Type B pancreatic cell (in vitro differentiated cells): ENCODE results near the gene CACNA1H. TPM values are rescaled to one million over a fixed set of nuclear protein-coding genes. Genes with fewer than 3 reads are reported as not detected.

Experiments
- DNase-seq: peaks from one replicate; pipeline ENCODE4 v3.0.0; 2021; ENCODE audit warnings: mixed read lengths; ENCODE audit not compliant: unreplicated experiment; ENCODE audit errors: extremely low spot score
- H3K27ac Mint-ChIP-seq: 2 replicates; pipeline ENCODE4 v1.8.0; 2021; ENCODE audit warnings: mild to moderate bottlenecking, mixed read lengths
- H3K27me3 Mint-ChIP-seq: 2 replicates; pipeline ENCODE4 v1.8.0; 2021; ENCODE audit warnings: mixed read lengths
- H3K36me3 Mint-ChIP-seq: 2 replicates; pipeline ENCODE4 v1.8.0; 2021; ENCODE audit warnings: mixed read lengths
- H3K4me1 Mint-ChIP-seq: one replicate; pipeline ENCODE4 v1.8.0; 2021; ENCODE audit warnings: mixed read lengths; ENCODE audit not compliant: unreplicated experiment
- H3K4me3 Mint-ChIP-seq: 2 replicates; pipeline ENCODE4 v1.8.0; 2021; ENCODE audit warnings: mild to moderate bottlenecking, mixed read lengths
- H3K9me3 Mint-ChIP-seq: 2 replicates; pipeline ENCODE4 v1.8.0; 2021; ENCODE audit warnings: mixed read lengths
- total RNA-seq: library from RNA; stranded (reverse); gene quantifications from 2 replicates; pipeline ENCODE4 v1.2.1, GENCODE V29; 2021; ENCODE audit warnings: low replicate concordance
- TF ChIP-seq, protein P1 (sequence below): fragments of 200-600 bp; sonication (generic); conservative IDR thresholded peaks from 2 replicates; pipeline ENCODE4 v1.5.0; 2021; ENCODE audit warnings: antibody characterized with exemption, mild to moderate bottlenecking

Gene CACNA1H
- total RNA-seq, 1 donor from 2014 or later = 38.1 TPM

DNA sequence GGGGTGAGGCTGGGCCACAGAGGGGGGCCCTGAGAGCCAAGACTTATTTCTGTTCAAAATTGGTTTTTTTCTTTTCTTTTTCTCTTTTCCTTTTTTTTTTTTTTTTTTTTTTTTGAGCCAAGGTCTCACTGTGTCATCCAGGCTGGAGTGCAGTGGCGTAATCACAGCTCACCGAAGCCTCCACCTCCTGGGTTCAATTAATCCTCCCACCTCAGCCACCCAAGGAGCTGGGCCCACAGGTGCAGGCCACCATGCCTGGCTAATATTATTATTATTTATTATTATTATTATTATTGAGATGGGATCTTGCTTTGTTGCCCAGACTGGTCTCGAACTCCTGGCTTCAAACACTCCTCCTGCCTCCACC is 17.5 kb upstream of the CACNA1H start:
- H3K9me3 Mint-ChIP-seq = no peaks in the 10 kb centered on the region
- H3K27ac Mint-ChIP-seq = no peak overlapping the region
- no peaks in the 10 kb centered on the region for H3K36me3 Mint-ChIP-seq
- no peaks in the 10 kb centered on the region for H3K27me3 Mint-ChIP-seq
- no peak overlapping the region for H3K4me3 Mint-ChIP-seq
- H3K4me1 Mint-ChIP-seq = no peaks in the 10 kb centered on the region
- TF ChIP-seq, protein P1, sequence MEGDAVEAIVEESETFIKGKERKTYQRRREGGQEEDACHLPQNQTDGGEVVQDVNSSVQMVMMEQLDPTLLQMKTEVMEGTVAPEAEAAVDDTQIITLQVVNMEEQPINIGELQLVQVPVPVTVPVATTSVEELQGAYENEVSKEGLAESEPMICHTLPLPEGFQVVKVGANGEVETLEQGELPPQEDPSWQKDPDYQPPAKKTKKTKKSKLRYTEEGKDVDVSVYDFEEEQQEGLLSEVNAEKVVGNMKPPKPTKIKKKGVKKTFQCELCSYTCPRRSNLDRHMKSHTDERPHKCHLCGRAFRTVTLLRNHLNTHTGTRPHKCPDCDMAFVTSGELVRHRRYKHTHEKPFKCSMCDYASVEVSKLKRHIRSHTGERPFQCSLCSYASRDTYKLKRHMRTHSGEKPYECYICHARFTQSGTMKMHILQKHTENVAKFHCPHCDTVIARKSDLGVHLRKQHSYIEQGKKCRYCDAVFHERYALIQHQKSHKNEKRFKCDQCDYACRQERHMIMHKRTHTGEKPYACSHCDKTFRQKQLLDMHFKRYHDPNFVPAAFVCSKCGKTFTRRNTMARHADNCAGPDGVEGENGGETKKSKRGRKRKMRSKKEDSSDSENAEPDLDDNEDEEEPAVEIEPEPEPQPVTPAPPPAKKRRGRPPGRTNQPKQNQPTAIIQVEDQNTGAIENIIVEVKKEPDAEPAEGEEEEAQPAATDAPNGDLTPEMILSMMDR = no peak
- no peak for DNase-seq

DNA sequence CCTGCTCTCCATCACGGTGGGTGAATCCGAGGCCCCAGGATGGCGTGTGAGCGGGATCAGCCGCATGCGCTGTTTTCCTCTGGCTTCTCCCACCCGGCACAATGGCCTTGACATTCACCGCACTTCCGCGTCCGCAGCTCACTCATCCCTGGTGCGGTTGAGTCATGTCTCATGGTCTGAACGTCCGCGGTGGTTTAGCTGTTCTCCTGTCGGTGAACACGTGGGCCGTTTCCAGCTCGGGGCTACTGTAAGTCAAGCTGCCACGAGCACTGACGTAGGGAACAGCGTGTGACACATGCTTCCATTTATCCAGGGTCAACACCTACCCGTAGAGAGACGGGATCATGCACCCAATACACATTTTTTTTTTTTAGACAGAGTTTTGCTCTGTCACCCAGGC is 15.3 kb upstream of the CACNA1H start:
- no peaks in the 10 kb centered on the region for H3K4me1 Mint-ChIP-seq
- no peaks in the 10 kb centered on the region for H3K27me3 Mint-ChIP-seq
- TF ChIP-seq, protein P1 = no peak
- DNase-seq = no peak
- H3K9me3 Mint-ChIP-seq = no peaks in the 10 kb centered on the region
- no peaks in the 10 kb centered on the region for H3K36me3 Mint-ChIP-seq
- H3K27ac Mint-ChIP-seq = no peak overlapping the region
- H3K4me3 Mint-ChIP-seq = no peak overlapping the region

DNA sequence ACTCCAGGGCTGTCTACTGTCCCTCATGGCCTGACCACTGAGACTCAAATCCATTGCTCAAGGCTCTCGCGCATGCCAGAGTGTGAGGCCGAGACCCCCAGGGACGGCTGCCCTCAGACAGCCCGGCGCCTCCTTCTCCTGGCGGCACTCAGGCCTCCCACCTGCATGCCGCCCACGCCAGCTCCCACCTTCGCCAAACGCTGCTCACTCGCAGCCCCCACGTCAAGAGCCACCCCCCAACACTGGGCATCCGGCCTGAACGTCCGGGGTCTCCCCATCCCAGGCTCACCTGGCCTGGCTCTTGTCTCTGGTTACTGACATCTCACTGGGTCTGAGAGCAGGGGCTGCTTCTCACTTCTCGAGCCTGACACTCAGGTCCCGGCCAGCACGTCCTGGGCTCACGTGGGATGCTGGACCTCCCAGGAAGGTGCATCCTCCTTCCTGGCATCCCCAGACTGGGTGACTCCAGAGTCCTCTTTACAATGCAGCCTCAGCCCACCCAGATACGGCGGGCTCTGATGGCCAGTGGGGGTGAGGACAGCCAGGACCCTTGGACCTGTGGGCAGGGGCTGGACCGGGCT is 12.2 kb upstream of the CACNA1H start:
- Mint-ChIP-seq H3K9me3 (no peaks in the 10 kb centered on the region), H3K4me3 (no peak overlapping the region), H3K36me3 (no peaks in the 10 kb centered on the region), H3K4me1 (peaks cover 4% of the 10 kb centered on the region), H3K27me3 (no peaks in the 10 kb centered on the region), H3K27ac (no peak overlapping the region)
- TF ChIP-seq, protein P1 = no peak
- no peak for DNase-seq

DNA sequence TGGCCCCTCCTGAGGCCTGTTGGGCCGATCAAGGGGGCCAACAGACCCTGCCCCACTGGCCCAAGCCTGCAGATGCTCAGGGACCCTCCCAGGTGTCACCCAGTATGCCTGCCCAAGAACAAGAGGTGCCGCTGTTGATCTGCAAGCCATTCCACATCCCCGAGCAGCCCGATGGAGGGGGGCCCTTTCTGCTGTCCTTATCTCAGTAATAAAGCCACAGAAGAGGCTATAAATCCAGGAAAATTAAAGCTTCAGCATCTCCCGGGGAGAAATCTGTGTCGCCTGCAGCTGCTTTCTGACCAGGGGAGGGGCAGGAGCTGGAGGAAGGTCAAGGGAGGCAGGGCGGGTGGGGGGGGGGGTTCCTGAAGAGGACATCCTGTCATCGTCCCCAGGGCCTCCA is 11.7 kb upstream of the CACNA1H start:
- Mint-ChIP-seq H3K4me3 (no peak overlapping the region), H3K27ac (no peak overlapping the region), H3K36me3 (no peaks in the 10 kb centered on the region)

DNA sequence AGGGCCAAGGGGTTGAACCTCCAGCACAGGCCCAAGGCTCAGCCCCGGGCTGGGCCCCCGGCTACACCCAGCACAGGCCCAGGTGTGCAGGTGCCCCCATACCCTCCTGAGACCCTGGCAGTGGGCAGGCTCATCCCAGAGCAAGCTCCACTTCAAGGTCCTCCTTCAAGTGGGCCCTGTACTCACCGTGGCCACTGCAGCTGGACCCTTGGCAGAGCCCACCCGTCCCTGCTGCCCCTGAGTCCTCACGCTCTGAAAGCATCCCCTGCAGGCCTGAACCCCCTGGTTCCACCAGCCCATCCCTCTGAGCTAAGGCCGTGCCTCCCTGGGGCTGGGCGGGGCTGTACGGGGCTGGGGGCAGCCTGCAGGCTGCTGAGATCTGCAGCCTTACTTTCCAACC is 11.2 kb upstream of the CACNA1H start:
- DNase-seq = no peak
- Mint-ChIP-seq H3K4me1 (peaks cover 4% of the 10 kb centered on the region), H3K4me3 (no peak overlapping the region), H3K27me3 (no peaks in the 10 kb centered on the region), H3K27ac (no peak overlapping the region), H3K36me3 (no peaks in the 10 kb centered on the region), H3K9me3 (no peaks in the 10 kb centered on the region)
- TF ChIP-seq, protein P1 = no peak

More for the DNA sequence above, 11.7 kb upstream of the CACNA1H start:
- TF ChIP-seq, protein P1 = no peak
- peaks cover 4% of the 10 kb centered on the region for H3K4me1 Mint-ChIP-seq
- no peak for DNase-seq
- no peaks in the 10 kb centered on the region for H3K9me3 Mint-ChIP-seq
- no peaks in the 10 kb centered on the region for H3K27me3 Mint-ChIP-seq

DNA sequence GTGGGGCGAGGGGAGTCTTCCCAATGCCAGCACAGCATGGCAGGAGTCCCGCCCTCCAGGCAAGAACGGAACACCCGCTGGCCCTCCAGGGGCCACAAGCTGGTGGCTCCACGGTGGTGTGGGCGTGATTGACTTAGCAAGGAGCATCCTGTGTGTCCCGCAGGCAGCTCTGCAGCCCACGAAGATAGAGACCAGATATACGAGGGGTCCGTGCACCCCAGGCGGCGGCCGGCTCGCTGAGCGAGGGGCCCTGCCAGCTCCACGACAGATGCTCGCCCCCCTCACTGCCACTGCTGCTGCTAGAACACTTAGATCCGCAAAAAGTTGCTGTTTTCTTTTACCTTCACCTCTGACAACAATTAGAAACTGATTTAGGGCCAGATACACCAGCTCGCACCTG is 10.0 kb upstream of the CACNA1H start:
- Mint-ChIP-seq H3K4me3 (no peak overlapping the region), H3K4me1 (peaks cover 4% of the 10 kb centered on the region), H3K27ac (no peak overlapping the region), H3K27me3 (no peaks in the 10 kb centered on the region), H3K9me3 (no peaks in the 10 kb centered on the region), H3K36me3 (no peaks in the 10 kb centered on the region)
- DNase-seq = no peak
- TF ChIP-seq, protein P1 = no peak
